Progenitor cell of endocrine pancreas (in vitro differentiated cells): ENCODE measurements around the gene MT1B. TPM values are rescaled to one million over a fixed set of nuclear protein-coding genes. Genes with fewer than 3 reads are reported as not detected.

Source experiments
- DNase-seq: peaks from one replicate; pipeline ENCODE4 v3.0.0; 2021; ENCODE audit warnings: low spot score; ENCODE audit not compliant: unreplicated experiment
- H3K27ac Mint-ChIP-seq: 2 replicates; pipeline ENCODE4 v1.8.0; 2021; ENCODE audit warnings: mild to moderate bottlenecking, moderate library complexity, mixed read lengths
- H3K27me3 Mint-ChIP-seq: 2 replicates; pipeline ENCODE4 v1.8.0; 2021; ENCODE audit warnings: mixed read lengths
- H3K36me3 Mint-ChIP-seq: 2 replicates; pipeline ENCODE4 v1.8.0; 2022; ENCODE audit warnings: mixed read lengths; ENCODE audit not compliant: insufficient read depth
- H3K4me1 Mint-ChIP-seq: 2 replicates; pipeline ENCODE4 v1.8.0; 2021; ENCODE audit warnings: low read depth, mixed read lengths
- H3K4me3 Mint-ChIP-seq: 2 replicates; pipeline ENCODE4 v1.8.0; 2021; ENCODE audit warnings: low read depth, mild to moderate bottlenecking, moderate library complexity, mixed read lengths
- H3K9me3 Mint-ChIP-seq: 2 replicates; pipeline ENCODE4 v1.8.0; 2021; ENCODE audit warnings: low read depth, mixed read lengths
- long read RNA-seq: library from polyadenylated mRNA; unstranded; transcript quantifications from one replicate; pipeline ENCODE4 v2.0.0, GENCODE V29; 2020
- total RNA-seq: library from RNA; stranded (reverse); gene quantifications from 2 replicates; pipeline ENCODE4 v1.2.1, GENCODE V29; 2021
- TF ChIP-seq, protein P1 (sequence below): fragments of 200-600 bp; sonication (generic); IDR thresholded peaks from one replicate; pipeline ENCODE4 v1.5.0; 2021; ENCODE audit warnings: antibody characterized with exemption, mild to moderate bottlenecking; ENCODE audit not compliant: unreplicated experiment

Gene MT1B
- not detected in 2 replicates for total RNA-seq
- long read RNA-seq: 0 reads

DNA sequence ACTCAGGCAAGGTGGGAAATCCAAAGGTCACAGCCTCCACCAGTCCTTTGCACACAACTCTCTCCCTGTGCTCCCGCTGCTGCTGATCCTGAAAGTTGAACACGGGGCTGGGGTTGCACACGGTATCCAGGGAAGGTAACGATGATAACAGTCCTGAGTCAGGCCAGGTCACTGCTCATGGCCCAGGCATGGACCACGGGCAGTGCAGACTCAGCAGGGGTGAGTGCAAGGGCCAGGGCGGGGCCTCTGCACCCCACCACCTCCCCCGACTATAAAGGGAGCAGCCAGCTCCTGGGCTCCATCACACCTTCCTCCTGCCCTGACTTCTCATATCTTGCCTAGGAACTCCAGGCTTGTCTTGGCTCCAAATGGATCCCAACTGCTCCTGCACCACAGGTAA is at the start of gene MT1B:
TSS of gene MT1B (plus strand) at position 301 of the 400 bp plus-strand sequence. CDS start at position 369, 68 bp downstream.
- TF ChIP-seq, protein P1, sequence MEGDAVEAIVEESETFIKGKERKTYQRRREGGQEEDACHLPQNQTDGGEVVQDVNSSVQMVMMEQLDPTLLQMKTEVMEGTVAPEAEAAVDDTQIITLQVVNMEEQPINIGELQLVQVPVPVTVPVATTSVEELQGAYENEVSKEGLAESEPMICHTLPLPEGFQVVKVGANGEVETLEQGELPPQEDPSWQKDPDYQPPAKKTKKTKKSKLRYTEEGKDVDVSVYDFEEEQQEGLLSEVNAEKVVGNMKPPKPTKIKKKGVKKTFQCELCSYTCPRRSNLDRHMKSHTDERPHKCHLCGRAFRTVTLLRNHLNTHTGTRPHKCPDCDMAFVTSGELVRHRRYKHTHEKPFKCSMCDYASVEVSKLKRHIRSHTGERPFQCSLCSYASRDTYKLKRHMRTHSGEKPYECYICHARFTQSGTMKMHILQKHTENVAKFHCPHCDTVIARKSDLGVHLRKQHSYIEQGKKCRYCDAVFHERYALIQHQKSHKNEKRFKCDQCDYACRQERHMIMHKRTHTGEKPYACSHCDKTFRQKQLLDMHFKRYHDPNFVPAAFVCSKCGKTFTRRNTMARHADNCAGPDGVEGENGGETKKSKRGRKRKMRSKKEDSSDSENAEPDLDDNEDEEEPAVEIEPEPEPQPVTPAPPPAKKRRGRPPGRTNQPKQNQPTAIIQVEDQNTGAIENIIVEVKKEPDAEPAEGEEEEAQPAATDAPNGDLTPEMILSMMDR: no peak
- no peak within 1 kb of the TSS for H3K4me3 Mint-ChIP-seq
- H3K4me1 Mint-ChIP-seq: no peaks in the 10 kb centered on the region
- no peaks in the 10 kb centered on the region for H3K9me3 Mint-ChIP-seq
- no peaks in the 10 kb centered on the region for H3K36me3 Mint-ChIP-seq
- DNase-seq: no peak
- H3K27me3 Mint-ChIP-seq: peaks cover 85% of the 10 kb centered on the region
- no peak within 1 kb of the TSS for H3K27ac Mint-ChIP-seq

DNA sequence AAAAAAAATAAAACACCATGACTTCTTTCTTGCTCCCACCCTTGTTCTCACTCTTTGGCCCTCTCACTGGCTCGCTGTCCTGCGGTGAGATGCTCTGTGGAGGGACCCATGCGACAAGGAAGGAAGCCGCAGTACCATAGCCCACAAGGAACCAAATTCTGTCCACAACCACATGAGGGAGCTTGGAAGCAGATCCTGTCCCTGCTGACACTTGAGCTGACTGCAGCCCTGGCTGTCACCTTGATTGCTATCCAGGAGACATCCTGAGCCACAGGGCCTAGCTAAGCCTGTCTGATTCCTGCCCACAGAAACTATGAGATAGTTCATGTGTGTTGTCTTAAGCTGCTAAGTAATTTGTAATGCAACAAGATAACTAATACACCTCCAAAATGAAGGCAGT is 48.1 kb upstream of the MT1B start:
- H3K9me3 Mint-ChIP-seq: no peaks in the 10 kb centered on the region
- no peaks in the 10 kb centered on the region for H3K36me3 Mint-ChIP-seq
- no peak for DNase-seq
- no peak overlapping the region for H3K4me3 Mint-ChIP-seq
- H3K27ac Mint-ChIP-seq: no peak overlapping the region
- H3K27me3 Mint-ChIP-seq: peaks cover 66% of the 10 kb centered on the region
- H3K4me1 Mint-ChIP-seq: no peaks in the 10 kb centered on the region
- TF ChIP-seq, protein P1: peak; percentile 40

DNA sequence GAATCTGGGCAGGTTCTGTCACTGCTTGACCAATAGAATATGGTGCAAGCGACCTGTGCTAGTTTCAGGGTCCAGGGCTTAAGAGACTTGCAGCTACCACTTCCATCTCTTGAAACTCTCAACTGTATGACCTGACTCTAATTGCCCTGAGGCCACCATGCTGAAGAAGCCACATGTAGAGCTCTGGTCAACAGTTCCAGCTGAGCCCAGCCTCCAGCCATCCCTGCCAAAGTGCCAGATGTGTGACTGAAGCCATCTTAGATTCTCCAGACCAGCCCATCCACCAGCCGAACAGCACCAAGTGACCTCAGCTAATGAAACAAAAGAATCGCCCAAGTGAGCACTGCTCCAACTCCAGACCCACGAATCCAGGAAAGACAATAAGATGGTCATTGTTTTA is 46.7 kb upstream of the MT1B start:
- no peaks in the 10 kb centered on the region for H3K9me3 Mint-ChIP-seq
- DNase-seq: no peak
- H3K4me1 Mint-ChIP-seq: peaks cover 6% of the 10 kb centered on the region
- TF ChIP-seq, protein P1: no peak
- H3K27me3 Mint-ChIP-seq: peaks cover 80% of the 10 kb centered on the region
- H3K4me3 Mint-ChIP-seq: no peak overlapping the region
- H3K36me3 Mint-ChIP-seq: no peaks in the 10 kb centered on the region
- H3K27ac Mint-ChIP-seq: no peak overlapping the region

DNA sequence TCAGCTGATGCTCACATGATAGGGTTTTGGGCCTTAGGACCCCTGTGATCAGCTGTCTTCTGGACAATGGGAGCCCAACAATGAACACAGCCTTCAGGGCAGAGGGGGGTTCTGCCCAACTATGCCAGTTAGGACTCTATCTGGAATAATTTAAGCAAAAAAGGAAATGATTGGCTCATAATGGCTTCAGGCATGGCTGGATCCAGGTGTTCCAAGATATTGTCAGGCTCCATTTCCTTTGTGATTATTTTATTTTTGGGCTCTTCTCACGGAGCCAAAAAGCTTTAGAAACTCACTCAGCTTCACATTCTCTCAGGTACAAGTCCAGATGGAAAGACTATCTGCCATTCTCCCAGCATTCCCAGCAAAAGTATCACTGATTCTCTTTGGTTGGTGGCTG is 46.2 kb upstream of the MT1B start:
- no peak for DNase-seq
- no peaks in the 10 kb centered on the region for H3K36me3 Mint-ChIP-seq
- H3K27me3 Mint-ChIP-seq: peaks cover 81% of the 10 kb centered on the region

DNA sequence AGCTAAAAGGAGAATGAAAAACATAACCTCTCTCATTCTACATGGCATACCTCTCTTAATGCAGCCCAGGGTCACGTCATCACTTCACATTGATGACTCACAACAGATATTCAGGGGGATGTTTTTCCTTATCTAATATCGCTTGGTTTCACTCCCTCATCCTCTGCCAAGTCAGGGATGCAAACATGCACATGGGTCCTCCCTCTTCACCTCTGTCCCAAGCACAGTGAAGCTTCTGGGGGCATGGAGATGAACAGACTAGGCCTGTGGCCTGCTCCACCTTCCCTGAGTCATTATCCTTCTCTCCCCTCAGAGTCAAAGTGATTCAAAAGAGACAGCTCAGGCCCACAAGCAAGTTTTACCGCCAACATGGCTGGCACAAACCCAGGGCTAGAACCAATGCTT is 45.6 kb upstream of the MT1B start:
- no peaks in the 10 kb centered on the region for H3K9me3 Mint-ChIP-seq
- DNase-seq: no peak
- H3K4me1 Mint-ChIP-seq: peaks cover 6% of the 10 kb centered on the region
- H3K27ac Mint-ChIP-seq: no peak overlapping the region
- H3K4me3 Mint-ChIP-seq: no peak overlapping the region
- H3K36me3 Mint-ChIP-seq: no peaks in the 10 kb centered on the region
- TF ChIP-seq, protein P1: no peak
- peaks cover 81% of the 10 kb centered on the region for H3K27me3 Mint-ChIP-seq

More for the DNA sequence above, 46.2 kb upstream of the MT1B start:
- TF ChIP-seq, protein P1: no peak
- H3K27ac Mint-ChIP-seq: no peak overlapping the region
- H3K9me3 Mint-ChIP-seq: no peaks in the 10 kb centered on the region
- peaks cover 6% of the 10 kb centered on the region for H3K4me1 Mint-ChIP-seq
- H3K4me3 Mint-ChIP-seq: no peak overlapping the region
